Measurements from ENCODE around the gene RAB3B. TPM values are rescaled to one million over a fixed set of nuclear protein-coding genes. Genes with fewer than 3 reads are reported as not detected.
"Not testable (repeated sequence)": the region's sequence is repeated elsewhere in the genome, so short reads cannot be mapped to it uniquely, and the experiment has no call there.

The RAB3B gene
- total RNA-seq, 1 donor from 2014 or later, result 0.02 TPM

DNA sequence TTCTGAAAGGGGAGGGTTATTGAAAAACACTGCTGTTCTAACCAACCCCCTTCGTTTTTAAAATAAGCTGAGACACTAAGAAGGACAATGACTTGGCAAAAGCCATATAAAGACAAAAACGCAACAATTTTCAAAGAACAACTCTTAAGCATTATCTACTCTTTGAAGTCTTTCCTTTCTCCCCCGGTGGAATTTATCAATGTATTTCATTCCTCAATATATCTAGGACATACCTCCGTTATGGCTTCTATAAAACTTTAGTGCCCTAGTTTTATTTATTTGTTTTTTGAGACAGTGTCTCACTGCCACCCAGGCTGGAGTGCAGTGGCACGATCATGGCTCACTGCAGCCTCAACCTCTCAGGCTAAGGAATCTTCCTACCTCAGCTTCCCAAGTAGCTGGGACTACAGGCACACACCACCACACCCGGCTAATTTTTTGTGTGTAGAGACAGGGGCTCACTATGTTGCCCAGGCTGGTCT, 115.2 kb downstream of the RAB3B start:
- H3K27ac Mint-ChIP-seq, result no peak overlapping the region
- H3K4me1 Mint-ChIP-seq, result peaks cover 46% of the 10 kb centered on the region
- DNase-seq (no peak), ATAC-seq (ENCODE audit: low read depth) (no peak)
- no peak overlapping the region for H3K4me3 Mint-ChIP-seq
- no peaks in the 10 kb centered on the region for H3K9me3 Mint-ChIP-seq
- peaks cover 21% of the 10 kb centered on the region for H3K36me3 Mint-ChIP-seq (ENCODE audit: low read depth)
- intact Hi-C loops (cut with micrococcal nuclease), result loop anchor here (5.0 to 10.0 kb wide), 5 partner anchors 58 to 1962 kb away; partner anchors contain the start of genes NDC1 and RNF11
- CTCF ChIA-PET, result interaction anchor here (1.5 kb wide), 1 partner anchor 8 kb away, joined by 3 read pairs; no protein-coding TSS in a partner anchor
- no peaks in the 10 kb centered on the region for H3K27me3 Mint-ChIP-seq
- POLR2A ChIA-PET, result interaction anchor here (0.6 kb wide), 1 partner anchor 12 kb away, joined by 3 read pairs; no protein-coding TSS in a partner anchor
- TF ChIP-seq, protein P1, sequence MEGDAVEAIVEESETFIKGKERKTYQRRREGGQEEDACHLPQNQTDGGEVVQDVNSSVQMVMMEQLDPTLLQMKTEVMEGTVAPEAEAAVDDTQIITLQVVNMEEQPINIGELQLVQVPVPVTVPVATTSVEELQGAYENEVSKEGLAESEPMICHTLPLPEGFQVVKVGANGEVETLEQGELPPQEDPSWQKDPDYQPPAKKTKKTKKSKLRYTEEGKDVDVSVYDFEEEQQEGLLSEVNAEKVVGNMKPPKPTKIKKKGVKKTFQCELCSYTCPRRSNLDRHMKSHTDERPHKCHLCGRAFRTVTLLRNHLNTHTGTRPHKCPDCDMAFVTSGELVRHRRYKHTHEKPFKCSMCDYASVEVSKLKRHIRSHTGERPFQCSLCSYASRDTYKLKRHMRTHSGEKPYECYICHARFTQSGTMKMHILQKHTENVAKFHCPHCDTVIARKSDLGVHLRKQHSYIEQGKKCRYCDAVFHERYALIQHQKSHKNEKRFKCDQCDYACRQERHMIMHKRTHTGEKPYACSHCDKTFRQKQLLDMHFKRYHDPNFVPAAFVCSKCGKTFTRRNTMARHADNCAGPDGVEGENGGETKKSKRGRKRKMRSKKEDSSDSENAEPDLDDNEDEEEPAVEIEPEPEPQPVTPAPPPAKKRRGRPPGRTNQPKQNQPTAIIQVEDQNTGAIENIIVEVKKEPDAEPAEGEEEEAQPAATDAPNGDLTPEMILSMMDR (IDR thresholded peaks at IDR 0.05), result no peak

DNA sequence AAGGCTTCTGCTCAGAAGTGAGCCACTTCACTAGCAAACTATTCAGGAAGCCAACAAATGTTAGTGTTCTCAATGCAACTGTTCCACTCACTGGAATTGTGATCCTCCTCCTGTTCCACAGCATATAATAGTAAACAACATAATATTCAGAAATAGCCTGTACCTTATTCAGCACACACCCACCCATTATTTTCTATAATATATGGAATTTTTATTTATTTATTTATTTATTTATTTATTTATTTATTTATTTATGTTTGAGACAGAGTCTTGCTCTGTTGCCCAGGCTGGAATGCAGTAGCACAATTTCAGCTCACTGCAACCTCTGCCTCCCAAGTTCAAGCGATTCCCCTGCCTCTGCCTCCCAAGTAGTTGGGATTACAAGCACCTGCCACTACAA, 117.2 kb downstream of the RAB3B start:
- DNase-seq; CTCF ChIA-PET; H3K27me3 Mint-ChIP-seq; H3K4me3 Mint-ChIP-seq; H3K9me3 Mint-ChIP-seq; ATAC-seq (ENCODE audit: low read depth); POLR2A ChIA-PET; H3K27ac Mint-ChIP-seq: not testable (repeated sequence)
- intact Hi-C loops (cut with micrococcal nuclease), result loop anchor here (10.0 kb wide), 1 partner anchor 1142 kb away; no protein-coding TSS in a partner anchor
- H3K4me1 Mint-ChIP-seq, result peaks cover 51% of the 10 kb centered on the region
- H3K36me3 Mint-ChIP-seq (ENCODE audit: low read depth), result peaks cover 21% of the 10 kb centered on the region

DNA sequence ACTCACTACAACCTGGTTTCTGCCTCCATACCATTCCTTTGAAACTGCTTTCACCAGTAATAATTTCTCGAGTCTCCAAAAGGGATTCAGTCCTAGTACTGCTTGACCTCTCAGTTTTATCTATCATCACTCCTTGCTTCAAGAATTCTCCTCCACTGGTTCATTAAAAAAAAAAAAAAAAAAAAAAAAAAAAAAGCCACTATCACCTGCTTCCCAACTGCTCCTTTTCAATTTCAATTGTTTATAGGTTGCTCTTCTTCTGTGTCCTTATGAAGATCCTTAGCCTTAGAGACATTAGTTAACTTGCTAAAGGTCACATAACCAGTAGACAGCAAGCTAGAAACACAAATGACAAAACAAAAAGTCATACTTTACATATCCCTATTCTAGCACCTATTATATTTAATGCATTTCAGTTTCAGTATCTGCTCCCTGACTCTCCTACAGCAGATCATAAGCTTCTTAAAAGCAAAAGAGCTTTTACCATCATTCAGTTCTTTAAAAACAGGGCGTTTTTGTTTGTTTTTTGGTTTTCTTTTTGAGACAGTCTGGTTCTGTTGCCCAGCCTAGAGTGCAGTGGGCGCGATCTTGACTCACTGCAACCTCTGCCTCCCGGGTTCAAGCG, 119.0 kb downstream of the RAB3B start:
- peaks cover 25% of the 10 kb centered on the region for H3K36me3 Mint-ChIP-seq (ENCODE audit: low read depth)
- H3K4me3 Mint-ChIP-seq, result no peak overlapping the region
- no peaks in the 10 kb centered on the region for H3K9me3 Mint-ChIP-seq
- no peak overlapping the region for H3K27ac Mint-ChIP-seq
- ChIA-PET POLR2A (interaction anchor here (0.7 kb wide), 1 partner anchor 139 kb away, joined by 6 read pairs; no protein-coding TSS in a partner anchor), CTCF (no interaction called here)
- TF ChIP-seq, protein P1 (IDR thresholded peaks at IDR 0.05), result no peak
- peaks cover 62% of the 10 kb centered on the region for H3K4me1 Mint-ChIP-seq
- intact Hi-C loops (cut with micrococcal nuclease), result loop anchor here (10.0 kb wide), 1 partner anchor 1143 kb away; no protein-coding TSS in a partner anchor
- no peaks in the 10 kb centered on the region for H3K27me3 Mint-ChIP-seq
- ATAC-seq (ENCODE audit: low read depth) (no peak), DNase-seq (no peak)

DNA sequence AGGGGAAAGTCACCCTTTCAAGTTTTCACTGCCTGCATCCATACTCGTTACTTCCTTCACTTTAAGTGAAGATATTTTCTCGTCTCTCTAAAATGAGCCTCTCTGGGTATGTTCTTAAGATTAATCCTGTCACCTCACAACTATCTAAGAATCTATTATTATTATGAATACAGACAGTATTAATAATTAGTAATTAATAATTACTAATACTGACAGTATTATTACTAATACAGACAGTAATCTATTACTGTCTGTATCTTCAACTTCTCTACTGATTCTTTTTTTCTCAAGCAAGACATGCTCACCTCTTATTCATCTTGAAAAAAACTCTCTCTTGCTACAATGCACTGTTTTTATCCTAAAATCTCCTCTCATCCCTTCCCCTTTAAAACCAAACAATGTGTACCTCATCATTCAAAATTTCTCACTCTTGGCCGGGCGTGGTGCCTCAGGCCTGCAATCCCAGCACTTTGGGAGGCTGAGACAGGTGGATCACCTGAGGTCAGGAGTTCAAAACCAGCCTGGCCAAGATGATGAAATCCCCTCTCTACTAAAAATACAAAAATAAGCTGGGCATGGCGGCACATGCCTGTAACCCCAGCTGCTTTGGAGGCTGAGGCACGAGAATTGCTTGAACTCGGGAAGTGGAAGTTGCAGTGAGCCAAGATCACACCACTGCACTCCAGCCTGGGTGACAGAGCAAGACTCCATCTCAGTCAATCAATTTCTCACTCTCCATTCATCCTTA, 119.7 kb downstream of the RAB3B start:
- ChIA-PET CTCF (no interaction called here), POLR2A (no interaction called here)
- TF ChIP-seq, protein P1 (IDR thresholded peaks at IDR 0.05), result no peak
- no peak overlapping the region for H3K4me3 Mint-ChIP-seq
- no peaks in the 10 kb centered on the region for H3K9me3 Mint-ChIP-seq
- H3K4me1 Mint-ChIP-seq, result peaks cover 63% of the 10 kb centered on the region
- no peak for ATAC-seq (ENCODE audit: low read depth)
- no peaks in the 10 kb centered on the region for H3K27me3 Mint-ChIP-seq
- intact Hi-C loops (cut with micrococcal nuclease), result loop anchor here (10.0 kb wide), 1 partner anchor 1144 kb away; no protein-coding TSS in a partner anchor
- no peak for DNase-seq
- H3K27ac Mint-ChIP-seq, result no peak overlapping the region
- peaks cover 25% of the 10 kb centered on the region for H3K36me3 Mint-ChIP-seq (ENCODE audit: low read depth)

DNA sequence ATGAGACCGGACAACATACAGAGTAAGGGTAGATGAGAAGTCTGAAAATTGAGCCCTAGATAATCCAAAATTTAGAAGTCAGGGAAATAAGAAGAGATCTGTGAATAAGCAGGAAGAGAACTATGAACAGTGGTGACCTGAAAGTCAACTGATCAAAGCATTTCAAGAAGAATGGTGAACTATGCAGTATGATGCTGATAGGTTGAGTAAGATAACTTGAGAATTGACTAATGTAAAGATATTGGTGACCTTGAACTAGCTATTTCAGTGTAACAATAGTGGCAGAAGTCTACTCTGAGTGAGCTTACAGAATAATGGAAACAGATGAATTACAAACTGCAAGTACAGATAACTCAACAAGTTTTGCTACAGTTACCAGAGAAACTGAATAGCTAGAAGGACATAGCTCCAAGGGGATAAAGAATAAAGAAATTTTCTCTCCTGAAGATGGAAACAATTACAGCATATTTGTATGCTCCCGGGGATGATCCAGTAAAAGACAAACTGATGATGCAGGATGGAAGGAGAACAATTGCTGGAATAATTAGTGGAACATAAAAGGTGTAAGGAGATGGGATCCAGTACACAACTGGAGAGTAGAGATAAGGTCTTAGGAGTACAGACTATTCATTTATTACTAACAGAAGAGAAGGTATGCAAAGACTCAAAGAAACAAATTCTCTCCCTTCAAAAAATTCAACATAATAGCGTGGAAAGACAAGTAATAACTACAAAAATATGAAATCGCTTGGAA, 122.8 kb downstream of the RAB3B start:
- ChIA-PET POLR2A (no interaction called here), CTCF (interaction anchor here (0.7 kb wide), 1 partner anchor 9 kb away, joined by 3 read pairs; no protein-coding TSS in a partner anchor)

More for the DNA sequence above, 122.8 kb downstream of the RAB3B start:
- H3K9me3 Mint-ChIP-seq, result no peaks in the 10 kb centered on the region
- no peak overlapping the region for H3K4me3 Mint-ChIP-seq
- no peaks in the 10 kb centered on the region for H3K27me3 Mint-ChIP-seq
- H3K4me1 Mint-ChIP-seq, result peaks cover 57% of the 10 kb centered on the region
- ATAC-seq (ENCODE audit: low read depth) (no peak), DNase-seq (no peak)
- H3K27ac Mint-ChIP-seq, result no peak overlapping the region
- intact Hi-C loops (cut with micrococcal nuclease), result no loop called here
- TF ChIP-seq, protein P1 (IDR thresholded peaks at IDR 0.05), result no peak
- H3K36me3 Mint-ChIP-seq (ENCODE audit: low read depth), result peaks cover 13% of the 10 kb centered on the region
